PC-3 (cell line): ENCODE results near the gene EXOC4.

Source experiments
- EZH2 ChIP-seq: fragments of 300-600 bp; sonication (generic); IDR thresholded peaks from one replicate; pipeline ENCODE4 v1.6.1; 2017; ENCODE audit warnings: antibody characterized with exemption, mild to moderate bottlenecking, low read length; ENCODE audit not compliant: unreplicated experiment
- EZH2phosphoT487 ChIP-seq: fragments of 300-600 bp; sonication (generic); IDR thresholded peaks from 2 replicates; pipeline ENCODE4 v1.6.1; 2018; ENCODE audit warnings: mild to moderate bottlenecking, antibody characterized with exemption, low read length, borderline replicate concordance
- TF ChIP-seq, protein P1 (sequence below): fragments of 300-600 bp; sonication (generic); conservative IDR thresholded peaks from 2 replicates; pipeline ENCODE4 v1.5.1; 2017; ENCODE audit warnings: antibody characterized with exemption, low read depth, mild to moderate bottlenecking, low read length

DNA sequence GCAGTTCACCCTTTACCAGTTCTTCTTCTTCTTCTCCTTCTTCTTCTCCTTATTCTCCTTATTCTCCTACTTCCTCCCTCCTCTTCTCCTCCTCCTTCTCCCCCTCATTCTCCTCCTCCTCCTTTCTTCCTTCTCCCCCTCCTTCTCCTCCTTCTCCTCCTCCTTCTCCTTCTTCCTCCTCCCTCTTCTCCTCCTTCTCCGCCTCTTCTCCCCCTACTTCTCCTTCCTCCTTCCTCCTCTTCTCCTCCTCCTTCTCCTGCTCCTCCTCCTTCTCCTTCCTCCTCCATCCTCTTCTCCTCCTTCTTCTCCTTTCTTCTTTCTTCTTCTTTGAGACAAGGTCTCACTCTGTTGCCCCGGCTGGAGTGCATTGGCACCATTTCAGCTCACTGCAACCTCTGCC lies 816.3 kb downstream of the EXOC4 start:
- TF ChIP-seq, protein P1, sequence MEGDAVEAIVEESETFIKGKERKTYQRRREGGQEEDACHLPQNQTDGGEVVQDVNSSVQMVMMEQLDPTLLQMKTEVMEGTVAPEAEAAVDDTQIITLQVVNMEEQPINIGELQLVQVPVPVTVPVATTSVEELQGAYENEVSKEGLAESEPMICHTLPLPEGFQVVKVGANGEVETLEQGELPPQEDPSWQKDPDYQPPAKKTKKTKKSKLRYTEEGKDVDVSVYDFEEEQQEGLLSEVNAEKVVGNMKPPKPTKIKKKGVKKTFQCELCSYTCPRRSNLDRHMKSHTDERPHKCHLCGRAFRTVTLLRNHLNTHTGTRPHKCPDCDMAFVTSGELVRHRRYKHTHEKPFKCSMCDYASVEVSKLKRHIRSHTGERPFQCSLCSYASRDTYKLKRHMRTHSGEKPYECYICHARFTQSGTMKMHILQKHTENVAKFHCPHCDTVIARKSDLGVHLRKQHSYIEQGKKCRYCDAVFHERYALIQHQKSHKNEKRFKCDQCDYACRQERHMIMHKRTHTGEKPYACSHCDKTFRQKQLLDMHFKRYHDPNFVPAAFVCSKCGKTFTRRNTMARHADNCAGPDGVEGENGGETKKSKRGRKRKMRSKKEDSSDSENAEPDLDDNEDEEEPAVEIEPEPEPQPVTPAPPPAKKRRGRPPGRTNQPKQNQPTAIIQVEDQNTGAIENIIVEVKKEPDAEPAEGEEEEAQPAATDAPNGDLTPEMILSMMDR = no peak
- TF ChIP-seq EZH2phosphoT487 (no peak), EZH2 (no peak)
